ENCODE data around the gene OSER1.
"Not testable (repeated sequence)": the region's sequence is repeated elsewhere in the genome, so short reads cannot be mapped to it uniquely, and the experiment has no call there.

The OSER1 gene

GRCh38 chr20:44210406-44211176 lies at the start of gene OSER1:
TSS of gene OSER1 (minus strand) at chr20:44210771. CDS start at chr20:44206957, 3,814 bp downstream.
- peak; percentile 94 for DNase-seq (ENCODE audit: low read depth in 2 of 2)

- no peak for DNase-seq (ENCODE audit: low read depth in 2 of 2)
Observed at GRCh38 chr20:44258226-44258890, 47.8 kb upstream of the OSER1 start.

- no peak for DNase-seq (ENCODE audit: low read depth in 2 of 2)
Observed at GRCh38 chr20:44256961-44257360, 46.4 kb upstream of the OSER1 start.

- DNase-seq (ENCODE audit: low read depth in 2 of 2), result no peak
Observed at GRCh38 chr20:44255942-44256341, 45.4 kb upstream of the OSER1 start.

GRCh38 chr20:44254073-44254472 lies 43.5 kb upstream of the OSER1 start:
- no peak for DNase-seq (ENCODE audit: low read depth in 2 of 2)

GRCh38 chr20:44253528-44253927 lies 43.0 kb upstream of the OSER1 start:
- DNase-seq (ENCODE audit: low read depth in 2 of 2), result no peak

GRCh38 chr20:44251284-44251683 lies 40.7 kb upstream of the OSER1 start:
- no peak for DNase-seq (ENCODE audit: low read depth in 2 of 2)

GRCh38 chr20:44248410-44248759 lies 37.8 kb upstream of the OSER1 start:
- DNase-seq (ENCODE audit: low read depth in 2 of 2), result no peak

- DNase-seq (ENCODE audit: low read depth in 2 of 2), result peak in 1 of 2 experiments; percentile 1
Observed at GRCh38 chr20:44247586-44248409, 37.2 kb upstream of the OSER1 start.

GRCh38 chr20:44247131-44247571 lies 36.6 kb upstream of the OSER1 start, which contains the start of gene GDAP1L1:
TSS of gene GDAP1L1 (plus strand) at chr20:44247308. CDS start at chr20:44247335, 27 bp downstream.
- DNase-seq (ENCODE audit: low read depth in 2 of 2), result no peak

- DNase-seq (ENCODE audit: low read depth in 2 of 2), result no peak
Observed at GRCh38 chr20:44245977-44246376, 35.4 kb upstream of the OSER1 start.

GRCh38 chr20:44241796-44242195 lies 31.2 kb upstream of the OSER1 start:
- no peak for DNase-seq (ENCODE audit: low read depth in 2 of 2)

GRCh38 chr20:44236840-44237239 lies 26.3 kb upstream of the OSER1 start:
- DNase-seq (ENCODE audit: low read depth in 2 of 2), result not testable (repeated sequence)

GRCh38 chr20:44235702-44236101 lies 25.1 kb upstream of the OSER1 start:
- no peak for DNase-seq (ENCODE audit: low read depth in 2 of 2)

- DNase-seq (ENCODE audit: low read depth in 2 of 2), result no peak
Observed at GRCh38 chr20:44234566-44235317, 24.2 kb upstream of the OSER1 start.

GRCh38 chr20:44233436-44234016 lies 23.0 kb upstream of the OSER1 start:
- no peak for DNase-seq (ENCODE audit: low read depth in 2 of 2)

- not testable (repeated sequence) for DNase-seq (ENCODE audit: low read depth in 2 of 2)
Observed at GRCh38 chr20:44232469-44232856, 21.9 kb upstream of the OSER1 start.

- no peak for DNase-seq (ENCODE audit: low read depth in 2 of 2)
Observed at GRCh38 chr20:44231713-44232468, 21.3 kb upstream of the OSER1 start.

GRCh38 chr20:44231193-44231592 lies 20.6 kb upstream of the OSER1 start:
- no peak for DNase-seq (ENCODE audit: low read depth in 2 of 2)

- no peak for DNase-seq (ENCODE audit: low read depth in 2 of 2)
Observed at GRCh38 chr20:44228465-44229258, 18.1 kb upstream of the OSER1 start.
